ENCODE results near the gene ACOT8. TPM values are rescaled to one million over a fixed set of nuclear protein-coding genes. Genes with fewer than 3 reads are reported as not detected.
"Not testable (repeated sequence)": the region's sequence is repeated elsewhere in the genome, so short reads cannot be mapped to it uniquely, and the experiment has no call there.

The ACOT8 gene
- total and polyA plus RNA-seq, 12 donors, result 21.3 to 46.6 (median 28.1) TPM

DNA sequence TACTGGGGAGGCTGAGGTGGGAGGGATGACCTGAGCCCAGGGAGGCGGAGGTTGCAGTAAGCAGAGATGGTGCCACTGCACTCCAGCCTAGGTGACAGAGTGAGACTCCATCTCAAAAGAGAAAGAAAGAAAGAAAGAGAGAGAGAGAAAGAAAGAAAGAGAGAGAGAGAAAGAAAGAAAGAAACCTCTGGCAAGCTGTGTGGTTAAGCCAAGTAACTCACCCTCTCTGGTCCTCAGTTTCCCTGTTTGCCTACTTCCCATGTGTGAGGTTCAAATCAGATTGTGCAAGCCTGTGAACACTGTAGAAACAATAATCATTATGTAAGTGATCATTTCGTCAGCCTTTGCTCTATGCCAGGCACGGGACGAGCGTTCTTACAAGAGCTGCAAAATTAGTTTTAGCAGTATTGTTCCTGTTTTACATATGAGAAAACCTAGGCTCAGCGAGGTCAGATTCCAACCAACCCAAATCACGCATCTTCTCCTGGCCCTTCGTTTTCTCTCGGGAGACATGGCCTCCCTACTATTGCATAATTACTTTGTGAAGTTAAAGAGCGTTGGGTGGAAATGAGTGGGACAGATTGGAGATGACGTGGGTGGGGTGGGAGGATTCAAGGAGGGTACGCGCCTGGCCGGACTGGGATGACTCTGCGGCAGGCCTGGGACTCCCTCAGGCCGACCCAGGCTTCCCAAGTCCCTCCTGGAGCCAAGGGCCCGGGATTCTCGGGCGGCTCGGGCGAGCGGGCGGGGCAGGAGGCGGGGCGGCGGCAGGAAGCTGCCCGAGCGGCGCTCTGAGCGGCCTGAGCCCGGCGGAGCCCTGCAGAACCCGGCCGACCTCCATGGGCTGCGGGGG, 23.9 kb downstream of the ACOT8 start, which contains the start of gene SNX21:
TSS of gene SNX21 (plus strand) at position 770 of the 853 bp plus-strand sequence. CDS start 121 bp downstream, outside the sequence.
- intact Hi-C loops (cut with DNase I), result loop anchor here in 3 of 10 donors (10.0 kb wide), 3 partner anchors 52 to 142 kb away; partner anchors contain the start of genes SPATA25 (in 1 of the 3), ZNF335 (in 1 of the 3) and ZSWIM1 (in 1 of the 3)
- DNase-seq (peak; percentile 89 to 92), ATAC-seq (peak; percentile 88 to 92 (median 89))
- WGBS, 2 donors, result 4% methylated on average over 33 to 35 of the region's 35 CpGs
- peaks cover 7 to 59% (median 39%) of the 10 kb centered on the region in 9 donors for H3K4me1 ChIP-seq
- H3K27me3 ChIP-seq, result no peaks in the 10 kb centered on the region
- H3K36me3 ChIP-seq, result peaks cover 0 to 28% (median 0%) of the 10 kb centered on the region in 9 donors
- H3K27ac ChIP-seq, result peak within 1 kb of the TSS; percentile 78 to 99 (median 95)
- peak within 1 kb of the TSS; percentile 49 to 90 (median 75) for H3K4me3 ChIP-seq
- TF ChIP-seq, protein P1, sequence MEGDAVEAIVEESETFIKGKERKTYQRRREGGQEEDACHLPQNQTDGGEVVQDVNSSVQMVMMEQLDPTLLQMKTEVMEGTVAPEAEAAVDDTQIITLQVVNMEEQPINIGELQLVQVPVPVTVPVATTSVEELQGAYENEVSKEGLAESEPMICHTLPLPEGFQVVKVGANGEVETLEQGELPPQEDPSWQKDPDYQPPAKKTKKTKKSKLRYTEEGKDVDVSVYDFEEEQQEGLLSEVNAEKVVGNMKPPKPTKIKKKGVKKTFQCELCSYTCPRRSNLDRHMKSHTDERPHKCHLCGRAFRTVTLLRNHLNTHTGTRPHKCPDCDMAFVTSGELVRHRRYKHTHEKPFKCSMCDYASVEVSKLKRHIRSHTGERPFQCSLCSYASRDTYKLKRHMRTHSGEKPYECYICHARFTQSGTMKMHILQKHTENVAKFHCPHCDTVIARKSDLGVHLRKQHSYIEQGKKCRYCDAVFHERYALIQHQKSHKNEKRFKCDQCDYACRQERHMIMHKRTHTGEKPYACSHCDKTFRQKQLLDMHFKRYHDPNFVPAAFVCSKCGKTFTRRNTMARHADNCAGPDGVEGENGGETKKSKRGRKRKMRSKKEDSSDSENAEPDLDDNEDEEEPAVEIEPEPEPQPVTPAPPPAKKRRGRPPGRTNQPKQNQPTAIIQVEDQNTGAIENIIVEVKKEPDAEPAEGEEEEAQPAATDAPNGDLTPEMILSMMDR (IDR thresholded peaks at IDR 0.05), result no peak
- H3K9me3 ChIP-seq, result no peaks in the 10 kb centered on the region

DNA sequence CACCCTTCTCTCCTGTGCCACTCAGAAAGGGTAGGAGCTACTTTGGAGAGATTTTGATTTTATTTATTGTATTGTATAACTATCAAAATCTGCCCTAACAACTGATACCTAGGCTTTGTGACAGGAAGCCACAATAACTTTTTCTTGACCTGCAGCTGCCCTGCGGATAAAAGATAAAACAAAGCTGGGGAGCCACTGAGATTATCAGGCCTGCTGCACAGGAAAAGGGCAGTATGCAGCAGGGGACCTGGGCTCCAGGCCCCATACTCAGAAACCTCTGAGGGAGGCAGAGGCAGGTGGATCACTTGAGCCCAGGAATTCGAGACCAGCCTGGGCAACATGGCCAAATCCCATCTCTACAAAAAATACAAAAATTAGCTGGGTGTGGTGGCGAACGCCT, 24.6 kb downstream of the ACOT8 start:
- Histone ChIP-seq H3K4me1 (peaks cover 7 to 57% (median 39%) of the 10 kb centered on the region in 9 donors), H3K27ac (peak overlapping the region; percentile 78 to 99 (median 95)), H3K4me3 (peak overlapping the region in 4 of 10 donors; percentile 73 to 90 (median 79)), H3K36me3 (peaks cover 0 to 22% (median 0%) of the 10 kb centered on the region in 9 donors), H3K9me3 (no peaks in the 10 kb centered on the region), H3K27me3 (no peaks in the 10 kb centered on the region)
- 88 to 96% methylated on average over 4 of the region's 4 CpGs for WGBS, 2 donors
- intact Hi-C loops (cut with DNase I), result loop anchor here in 3 of 10 donors (10.0 kb wide), 3 partner anchors 52 to 142 kb away; partner anchors contain the start of genes SPATA25 (in 1 of the 3), ZNF335 (in 1 of the 3) and ZSWIM1 (in 1 of the 3)
- DNase-seq (no peak), ATAC-seq (no peak)
- TF ChIP-seq, protein P1 (IDR thresholded peaks at IDR 0.05), result no peak

DNA sequence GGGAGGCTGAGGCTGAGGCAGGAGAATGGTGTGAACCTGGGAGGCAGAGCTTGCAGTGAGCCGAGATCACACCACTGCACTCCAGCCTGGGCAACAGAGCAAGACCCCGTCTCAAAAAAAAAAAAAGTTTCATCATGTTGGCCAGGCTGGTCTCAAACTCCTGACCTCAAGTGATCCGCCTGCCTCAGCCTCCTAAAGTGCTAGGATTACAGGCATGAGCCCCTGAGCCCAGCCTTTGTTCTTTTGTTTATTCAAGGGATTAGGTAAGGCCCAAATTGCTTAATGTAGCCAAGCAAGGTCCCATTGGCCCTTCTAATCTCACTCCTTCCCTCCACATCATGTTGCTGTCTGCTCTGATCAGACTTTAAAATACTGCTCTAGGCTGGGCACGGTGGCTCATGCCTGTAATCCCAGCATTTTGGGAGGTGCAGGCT, 27.5 kb downstream of the ACOT8 start:
- 88 to 89% methylated on average over 4 of the region's 4 CpGs for WGBS, 2 donors
- H3K27me3 ChIP-seq, H3K27ac ChIP-seq, H3K9me3 ChIP-seq, H3K4me3 ChIP-seq, ATAC-seq, DNase-seq, H3K36me3 ChIP-seq: not testable (repeated sequence)
- H3K4me1 ChIP-seq, result peaks cover 2 to 40% (median 25%) of the 10 kb centered on the region in 9 donors
- intact Hi-C loops (cut with DNase I), result loop anchor here in 8 of 10 donors (10.0 kb wide), 4 partner anchors 55 to 145 kb away; partner anchors contain the start of genes PCIF1 (in 1 of the 8), SPATA25 (in 1 of the 8), ZNF335 (in 1 of the 8) and ZSWIM1 (in 1 of the 8)

DNA sequence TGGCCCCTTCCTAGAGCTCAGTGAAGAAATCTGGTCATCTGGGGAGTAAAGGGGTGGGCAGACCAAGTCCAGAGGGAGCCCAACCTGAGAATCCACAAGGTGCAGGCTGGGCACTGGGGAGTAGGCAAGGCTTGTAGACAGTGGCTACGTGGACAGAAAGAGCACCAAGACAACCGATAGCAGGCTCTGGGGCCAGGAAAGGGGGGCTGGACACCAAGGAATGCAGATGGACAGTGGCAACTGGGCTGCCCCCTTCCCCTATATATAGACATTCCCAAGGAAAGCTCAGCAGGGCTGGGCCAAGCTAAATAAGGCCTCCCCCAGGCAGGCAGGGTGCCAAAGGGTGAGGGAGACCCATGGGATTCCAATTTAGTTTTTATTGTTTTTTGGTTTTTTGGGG, 28.6 kb downstream of the ACOT8 start:
- TF ChIP-seq, protein P1 (IDR thresholded peaks at IDR 0.05), result no peak
- Histone ChIP-seq H3K27me3 (peaks cover 0 to 12% (median 8%) of the 10 kb centered on the region in 7 donors), H3K9me3 (no peaks in the 10 kb centered on the region), H3K4me3 (no peak overlapping the region), H3K4me1 (peaks cover 0 to 42% (median 29%) of the 10 kb centered on the region in 9 donors), H3K36me3 (no peaks in the 10 kb centered on the region), H3K27ac (peak overlapping the region in 5 of 10 donors; percentile 6 to 37 (median 25))
- DNase-seq, result no peak
- ATAC-seq, result no peak
- WGBS, 2 donors, result 29 to 34% methylated on average over 2 of the region's 2 CpGs
- intact Hi-C loops (cut with DNase I), result loop anchor here in 5 of 10 donors (10.0 kb wide), 2 partner anchors 106 to 136 kb away; partner anchors contain the start of gene PCIF1 (in 1 of the 5)

Measured in heart right ventricle (tissue), 16 donors.